ENCODE measurements around the gene LCN1. TPM values are rescaled to one million over a fixed set of nuclear protein-coding genes. Genes with fewer than 3 reads are reported as not detected.

LCN1 gene
- polyA plus RNA-seq, 3 donors: not detected

- TF ChIP-seq CTCF (IDR thresholded peaks at IDR 0.05): no peak
- Histone ChIP-seq H3K4me2 (replicated peaks; ENCODE audit: extremely low read depth, low read length, poor library complexity, severe bottlenecking) (no peak overlapping the region), H3K27ac (ENCODE audit: low read depth in 1 of 2, low read length in 2 of 2) (no peak overlapping the region), H3K4me1 (ENCODE audit: control insufficient read depth in 1 of 2, insufficient read depth in 2 of 2, low read length in 2 of 2) (no peaks in the 10 kb centered on the region), H3K9me3 (replicated peaks in 1 of 2; ENCODE audit: control insufficient read depth in 1 of 2, insufficient read depth in 1 of 2, low read length in 2 of 2) (no peaks in the 10 kb centered on the region), H3K4me3 (replicated peaks in 1 of 3; ENCODE audit: low read depth in 2 of 3, low read length in 3 of 3) (no peak overlapping the region), H3K36me3 (replicated peaks in 1 of 2; ENCODE audit: control insufficient read depth in 1 of 2, insufficient read depth in 2 of 2, low read length in 2 of 2) (no peaks in the 10 kb centered on the region), H4K20me1 (ENCODE audit: insufficient read depth, low read length) (no peaks in the 10 kb centered on the region), H3K27me3 (ENCODE audit: control insufficient read depth in 2 of 2, insufficient read depth in 2 of 2, low read length in 2 of 2) (no peaks in the 10 kb centered on the region), H2AFZ (ENCODE audit: insufficient read depth, low read depth, low read length, poor library complexity, severe bottlenecking) (no peak overlapping the region), H3K79me2 (ENCODE audit: insufficient read depth, low read length) (no peaks in the 10 kb centered on the region), H3K9ac (ENCODE audit: insufficient read depth, low read length, poor library complexity, severe bottlenecking) (no peak overlapping the region)
- 92% methylated on average over 3 of the region's 17 CpGs for WGBS (ENCODE audit: insufficient coverage)
- no peak for DNase-seq
- H3K36me3 Mint-ChIP-seq: no peaks in the 10 kb centered on the region
- intact Hi-C loops (cut with micrococcal nuclease): no loop called here
- H3K4me1 Mint-ChIP-seq: peaks cover 5% of the 10 kb centered on the region
- no peak overlapping the region for H3K27ac Mint-ChIP-seq
- H3K27me3 Mint-ChIP-seq (ENCODE audit: low read depth in 3 of 3): peaks cover 13 to 21% (median 19%) of the 10 kb centered on the region in 3 donors
- no peak overlapping the region for H3K4me3 Mint-ChIP-seq
- H3K9me3 Mint-ChIP-seq: peaks cover 0 to 7% (median 2%) of the 10 kb centered on the region in 7 donors
Observed at GRCh38 chr9:135514342-135515082, 6.7 kb upstream of the LCN1 start.

- H3K27me3 Mint-ChIP-seq (ENCODE audit: low read depth in 3 of 3): peaks cover 13 to 21% (median 21%) of the 10 kb centered on the region in 3 donors
- Histone ChIP-seq H3K27ac (ENCODE audit: low read depth in 1 of 2, low read length in 2 of 2) (no peak overlapping the region), H2AFZ (ENCODE audit: insufficient read depth, low read depth, low read length, poor library complexity, severe bottlenecking) (no peak overlapping the region), H3K36me3 (replicated peaks in 1 of 2; ENCODE audit: control insufficient read depth in 1 of 2, insufficient read depth in 2 of 2, low read length in 2 of 2) (no peaks in the 10 kb centered on the region), H3K27me3 (ENCODE audit: control insufficient read depth in 2 of 2, insufficient read depth in 2 of 2, low read length in 2 of 2) (no peaks in the 10 kb centered on the region), H3K4me3 (replicated peaks in 1 of 3; ENCODE audit: low read depth in 2 of 3, low read length in 3 of 3) (no peak overlapping the region), H3K4me1 (ENCODE audit: control insufficient read depth in 1 of 2, insufficient read depth in 2 of 2, low read length in 2 of 2) (no peaks in the 10 kb centered on the region), H3K9ac (ENCODE audit: insufficient read depth, low read length, poor library complexity, severe bottlenecking) (no peak overlapping the region), H4K20me1 (ENCODE audit: insufficient read depth, low read length) (no peaks in the 10 kb centered on the region), H3K79me2 (ENCODE audit: insufficient read depth, low read length) (no peaks in the 10 kb centered on the region), H3K9me3 (replicated peaks in 1 of 2; ENCODE audit: control insufficient read depth in 1 of 2, insufficient read depth in 1 of 2, low read length in 2 of 2) (no peaks in the 10 kb centered on the region), H3K4me2 (replicated peaks; ENCODE audit: extremely low read depth, low read length, poor library complexity, severe bottlenecking) (no peak overlapping the region)
- DNase-seq: no peak
- 88% methylated on average over 23 of the region's 31 CpGs for WGBS (ENCODE audit: insufficient coverage)
- H3K4me1 Mint-ChIP-seq: peaks cover 5% of the 10 kb centered on the region
- no peaks in the 10 kb centered on the region for H3K36me3 Mint-ChIP-seq
- intact Hi-C loops (cut with micrococcal nuclease): no loop called here
- no peak overlapping the region for H3K4me3 Mint-ChIP-seq
- no peaks in the 10 kb centered on the region for H3K9me3 Mint-ChIP-seq
- no peak for TF ChIP-seq CTCF (IDR thresholded peaks at IDR 0.05)
- no peak overlapping the region for H3K27ac Mint-ChIP-seq
Observed at GRCh38 chr9:135515083-135515951, 5.9 kb upstream of the LCN1 start.

Measured in CD14-positive monocyte (primary cell).